Astrocyte (in vitro differentiated cells and primary cell): ENCODE results near the gene ZNF593OS.

ENCODE experiments used
- EZH2 ChIP-seq: IDR thresholded peaks from 2 replicates; pipeline ENCODE4 v1.6.1; 2012; ENCODE audit warnings: mild to moderate bottlenecking, low read length, inconsistent platforms; ENCODE audit not compliant: insufficient read depth
- TF ChIP-seq, protein P1 (sequence below): IDR thresholded peaks from 2 replicates; pipeline ENCODE4 v1.5.1; 2011; ENCODE audit warnings: low read depth, mild to moderate bottlenecking, inconsistent platforms, low read length, moderate library complexity; ENCODE audit not compliant: insufficient read depth

GRCh38 chr1:26181586-26182382 lies 10.2 kb upstream of the ZNF593OS start:
- TF ChIP-seq, protein P1, sequence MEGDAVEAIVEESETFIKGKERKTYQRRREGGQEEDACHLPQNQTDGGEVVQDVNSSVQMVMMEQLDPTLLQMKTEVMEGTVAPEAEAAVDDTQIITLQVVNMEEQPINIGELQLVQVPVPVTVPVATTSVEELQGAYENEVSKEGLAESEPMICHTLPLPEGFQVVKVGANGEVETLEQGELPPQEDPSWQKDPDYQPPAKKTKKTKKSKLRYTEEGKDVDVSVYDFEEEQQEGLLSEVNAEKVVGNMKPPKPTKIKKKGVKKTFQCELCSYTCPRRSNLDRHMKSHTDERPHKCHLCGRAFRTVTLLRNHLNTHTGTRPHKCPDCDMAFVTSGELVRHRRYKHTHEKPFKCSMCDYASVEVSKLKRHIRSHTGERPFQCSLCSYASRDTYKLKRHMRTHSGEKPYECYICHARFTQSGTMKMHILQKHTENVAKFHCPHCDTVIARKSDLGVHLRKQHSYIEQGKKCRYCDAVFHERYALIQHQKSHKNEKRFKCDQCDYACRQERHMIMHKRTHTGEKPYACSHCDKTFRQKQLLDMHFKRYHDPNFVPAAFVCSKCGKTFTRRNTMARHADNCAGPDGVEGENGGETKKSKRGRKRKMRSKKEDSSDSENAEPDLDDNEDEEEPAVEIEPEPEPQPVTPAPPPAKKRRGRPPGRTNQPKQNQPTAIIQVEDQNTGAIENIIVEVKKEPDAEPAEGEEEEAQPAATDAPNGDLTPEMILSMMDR = no peak
- no peak for TF ChIP-seq EZH2
